Jurkat, Clone E6-1 (cell line): ENCODE measurements around the gene TPST1.
"Not testable (repeated sequence)": the region's sequence is repeated elsewhere in the genome, so short reads cannot be mapped to it uniquely, and the experiment has no call there.

Source experiments
- DNase-seq: peaks from one replicate; pipeline ENCODE4 v3.0.0-alpha.2; 2011; ENCODE audit warnings: low read depth, low spot score
- H3K4me3 ChIP-seq: 2 replicates; pipeline ENCODE4 v1.5.1; 2011; ENCODE audit warnings: mild to moderate bottlenecking, low read length, control low read depth, moderate library complexity

TPST1 gene

GRCh38 chr7:66357087-66357486 lies 152.0 kb downstream of the TPST1 start:
- no peak for DNase-seq
- no peak overlapping the region for H3K4me3 ChIP-seq

- no peak for DNase-seq
- no peak overlapping the region for H3K4me3 ChIP-seq
Measured at GRCh38 chr7:66359656-66360211, 154.6 kb downstream of the TPST1 start.

GRCh38 chr7:66362136-66362535 lies 157.0 kb downstream of the TPST1 start:
- H3K4me3 ChIP-seq = no peak overlapping the region
- no peak for DNase-seq

- H3K4me3 ChIP-seq = no peak overlapping the region
- no peak for DNase-seq
Measured at GRCh38 chr7:66363635-66364034, 158.5 kb downstream of the TPST1 start.

GRCh38 chr7:66365031-66365430 lies 159.9 kb downstream of the TPST1 start:
- DNase-seq, H3K4me3 ChIP-seq: not testable (repeated sequence)

GRCh38 chr7:66371096-66371824 lies 166.1 kb downstream of the TPST1 start:
- DNase-seq = no peak
- no peak overlapping the region for H3K4me3 ChIP-seq

GRCh38 chr7:66374141-66374840 lies 169.2 kb downstream of the TPST1 start:
- not testable (repeated sequence) for DNase-seq, H3K4me3 ChIP-seq

GRCh38 chr7:66376264-66376945 lies 171.3 kb downstream of the TPST1 start:
- no peak overlapping the region for H3K4me3 ChIP-seq

GRCh38 chr7:66377045-66377444 lies 171.9 kb downstream of the TPST1 start:
- no peak overlapping the region for H3K4me3 ChIP-seq
- no peak for DNase-seq

More at GRCh38 chr7:66376264-66376945, 171.3 kb downstream of the TPST1 start:
- DNase-seq = no peak

GRCh38 chr7:66377714-66378113 lies 172.6 kb downstream of the TPST1 start:
- no peak for DNase-seq

GRCh38 chr7:66379542-66380160 lies 174.5 kb downstream of the TPST1 start:
- no peak for DNase-seq
- no peak overlapping the region for H3K4me3 ChIP-seq

More at GRCh38 chr7:66377714-66378113, 172.6 kb downstream of the TPST1 start:
- H3K4me3 ChIP-seq = no peak overlapping the region

- no peak overlapping the region for H3K4me3 ChIP-seq
- no peak for DNase-seq
Measured at GRCh38 chr7:66380272-66380888, 175.2 kb downstream of the TPST1 start.

GRCh38 chr7:66382182-66382923 lies 177.2 kb downstream of the TPST1 start:
- H3K4me3 ChIP-seq, DNase-seq: not testable (repeated sequence)

GRCh38 chr7:66385191-66385905 lies 180.2 kb downstream of the TPST1 start:
- not testable (repeated sequence) for DNase-seq, H3K4me3 ChIP-seq

GRCh38 chr7:66395128-66395571 lies 190.0 kb downstream of the TPST1 start:
- not testable (repeated sequence) for H3K4me3 ChIP-seq, DNase-seq

GRCh38 chr7:66396052-66396451 lies 190.9 kb downstream of the TPST1 start:
- not testable (repeated sequence) for DNase-seq, H3K4me3 ChIP-seq

- H3K4me3 ChIP-seq, DNase-seq: not testable (repeated sequence)
Measured at GRCh38 chr7:66398841-66399240, 193.7 kb downstream of the TPST1 start.
